ENCODE results near the gene BAIAP2. TPM values are rescaled to one million over a fixed set of nuclear protein-coding genes. Genes with fewer than 3 reads are reported as not detected.

BAIAP2 gene
- total RNA-seq, 1 experiment from 2014 or later, result 67.0 TPM

- ChIA-PET CTCF (interaction anchor here (0.6 to 1.3 kb wide), 5 partner anchors 8 to 95 kb away, joined by 3 to 6 read pairs (median 3); no protein-coding TSS in a partner anchor), POLR2A (interaction anchor here (1.1 to 3.4 kb wide), 13 partner anchors 15 to 419 kb away, joined by 3 to 22 read pairs (median 5); partner anchors contain the start of genes ACTG1 and BAHCC1)
- no TSS peak for BruUV-seq (replicated peaks)
- no peaks in the 10 kb centered on the region for H3K27me3 Mint-ChIP-seq (ENCODE audit: insufficient read depth, unreplicated experiment)
- intact Hi-C loops (cut with micrococcal nuclease), result no loop called here
- no peak overlapping the region for H3K4me3 Mint-ChIP-seq (ENCODE audit: unreplicated experiment)
- peaks cover 43% of the 10 kb centered on the region for H3K4me1 Mint-ChIP-seq (ENCODE audit: insufficient read depth, unreplicated experiment)
- no peak for TF ChIP-seq CTCF (IDR thresholded peaks at IDR 0.05; ENCODE audit: unreplicated experiment)
- H3K27ac Mint-ChIP-seq (ENCODE audit: low read depth, unreplicated experiment), result peak overlapping the region; percentile 88
- DNase-seq (ENCODE audit: unreplicated experiment), result no peak
- peaks cover 30% of the 10 kb centered on the region for H3K36me3 Mint-ChIP-seq (ENCODE audit: insufficient read depth, unreplicated experiment)
- H3K9me3 Mint-ChIP-seq (ENCODE audit: unreplicated experiment), result no peaks in the 10 kb centered on the region
Measured at GRCh38 chr17:81093619-81094508, 58.9 kb downstream of the BAIAP2 start.

- no peak overlapping the region for H3K4me3 Mint-ChIP-seq (ENCODE audit: unreplicated experiment)
Measured at GRCh38 chr17:81094509-81095382, 59.8 kb downstream of the BAIAP2 start.

GRCh38 chr17:81095383-81095762, 60.4 kb downstream of the BAIAP2 start:
- Mint-ChIP-seq H3K27me3 (ENCODE audit: insufficient read depth, unreplicated experiment) (no peaks in the 10 kb centered on the region), H3K27ac (ENCODE audit: low read depth, unreplicated experiment) (peak overlapping the region; percentile 88), H3K36me3 (ENCODE audit: insufficient read depth, unreplicated experiment) (peaks cover 25% of the 10 kb centered on the region), H3K4me3 (ENCODE audit: unreplicated experiment) (peak overlapping the region; percentile 16), H3K9me3 (ENCODE audit: unreplicated experiment) (no peaks in the 10 kb centered on the region), H3K4me1 (ENCODE audit: insufficient read depth, unreplicated experiment) (peaks cover 43% of the 10 kb centered on the region)
- POLR2A ChIA-PET, result interaction anchor here (0.6 to 3.4 kb wide), 18 partner anchors 9 to 641 kb away, joined by 3 to 22 read pairs (median 4); partner anchors contain the start of genes BAIAP2, CHMP6, NDUFAF8 and TEPSIN
- BruUV-seq (replicated peaks), result no TSS peak
- intact Hi-C loops (cut with micrococcal nuclease), result loop anchor here (1.0 kb wide), 2 partner anchors 38 to 60 kb away; partner anchors contain the start of gene BAIAP2
- DNase-seq (ENCODE audit: unreplicated experiment), result no peak
- CTCF ChIA-PET, result interaction anchor here (0.5 to 1.3 kb wide), 3 partner anchors 16 to 680 kb away, joined by 3 to 6 read pairs (median 3); partner anchors contain the start of gene ENDOV
- no peak for TF ChIP-seq CTCF (IDR thresholded peaks at IDR 0.05; ENCODE audit: unreplicated experiment)

More at GRCh38 chr17:81094509-81095382, 59.8 kb downstream of the BAIAP2 start:
- POLR2A ChIA-PET, result interaction anchor here (0.6 to 3.4 kb wide), 19 partner anchors 16 to 640 kb away, joined by 3 to 22 read pairs (median 4); partner anchors contain the start of genes ACTG1, BAHCC1, BAIAP2 and CHMP6
- DNase-seq (ENCODE audit: unreplicated experiment), result peak; percentile 98
- peaks cover 25% of the 10 kb centered on the region for H3K36me3 Mint-ChIP-seq (ENCODE audit: insufficient read depth, unreplicated experiment)
- intact Hi-C loops (cut with micrococcal nuclease), result loop anchor here (1.0 kb wide), 2 partner anchors 37 to 59 kb away; partner anchors contain the start of gene BAIAP2
- TF ChIP-seq CTCF (IDR thresholded peaks at IDR 0.05; ENCODE audit: unreplicated experiment), result no peak
- H3K4me1 Mint-ChIP-seq (ENCODE audit: insufficient read depth, unreplicated experiment), result peaks cover 43% of the 10 kb centered on the region
- no TSS peak for BruUV-seq (replicated peaks)
- CTCF ChIA-PET, result interaction anchor here (0.6 to 1.3 kb wide), 4 partner anchors 9 to 96 kb away, joined by 3 to 6 read pairs (median 3); no protein-coding TSS in a partner anchor
- H3K9me3 Mint-ChIP-seq (ENCODE audit: unreplicated experiment), result no peaks in the 10 kb centered on the region
- H3K27ac Mint-ChIP-seq (ENCODE audit: low read depth, unreplicated experiment), result peak overlapping the region; percentile 88
- no peaks in the 10 kb centered on the region for H3K27me3 Mint-ChIP-seq (ENCODE audit: insufficient read depth, unreplicated experiment)

All from MCF 10A (cell line).